Breast epithelium (tissue), 4 donors: ENCODE measurements around the gene ZFR2. TPM values are rescaled to one million over a fixed set of nuclear protein-coding genes. Genes with fewer than 3 reads are reported as not detected.
"Not testable (repeated sequence)": the region's sequence is repeated elsewhere in the genome, so short reads cannot be mapped to it uniquely, and the experiment has no call there.

Source experiments
- DNase-seq, 2 donors: peaks; one replicate each; pipeline ENCODE4 v3.0.0-alpha.2; 2019; ENCODE audit warnings: low spot score in 2 of 2
- H3K27ac ChIP-seq, 2 donors: fragments of 200-600 bp; sonication (generic) in 1 of 2; one replicate each; pipeline ENCODE4 v1.5.1; 2016 to 2019; ENCODE audit warnings: mild to moderate bottlenecking in 1 of 2
- H3K27me3 ChIP-seq, 2 donors: fragments of 200-600 bp; sonication (generic) in 1 of 2; one replicate each; pipeline versions ENCODE4 v1.5.1 to v1.6.0; 2017 to 2019; ENCODE audit warnings: control low read depth in 1 of 2, mild to moderate bottlenecking in 1 of 2
- H3K36me3 ChIP-seq: fragments of 200-600 bp; one replicate; pipeline ENCODE4 v1.5.1; 2019
- H3K4me1 ChIP-seq, 2 donors: fragments of 200-600 bp; sonication (generic); one replicate each; pipeline ENCODE4 v1.5.1; 2016 to 2019; ENCODE audit warnings: control low read depth in 1 of 2
- H3K4me3 ChIP-seq, 3 donors: fragments of 200-600 bp; sonication (generic); 1 replicate in 2 of 3; 2 replicates in 1 of 3; pipeline ENCODE4 v1.5.1; 2016 to 2019; ENCODE audit warnings: mild to moderate bottlenecking in 3 of 3, moderate library complexity in 2 of 3
- H3K9me3 ChIP-seq, 2 donors: fragments of 200-600 bp; sonication (generic) in 1 of 2; one replicate each; pipeline ENCODE4 v1.5.1; 2016 to 2019; ENCODE audit warnings: control low read depth in 1 of 2
- POLR2A ChIP-seq: fragments of 450-650 bp; IDR thresholded peaks from one replicate; pipeline ENCODE4 v1.6.1; 2016; ENCODE audit warnings: antibody characterized with exemption, mild to moderate bottlenecking, moderate library complexity
- POLR2AphosphoS5 ChIP-seq, 3 donors: sonication (generic); formaldehyde crosslinking; IDR thresholded peaks; one replicate each; pipeline ENCODE4 v1.6.1; 2017; ENCODE audit warnings: antibody characterized with exemption in 3 of 3
- intact Hi-C: fragments of 100-400 bp; cut with DNase I; formaldehyde crosslinking; loops from one replicate; pipeline ENCODE4 v1.15.1; 2023; ENCODE audit warnings: low total_unique reads
- total RNA-seq, 3 donors: library from RNA; depleted of rRNA; stranded (reverse); fragments of >200 nt; gene quantifications; one replicate each; pipeline ENCODE4 v1.1.0, GENCODE V29; 2016
- TF ChIP-seq, protein P1 (sequence below), 3 donors: fragments of 450-650 bp; IDR thresholded peaks; one replicate each; pipeline ENCODE4 v1.5.1; 2016 to 2017; ENCODE audit warnings: antibody characterized with exemption in 3 of 3, mild to moderate bottlenecking in 3 of 3, moderate library complexity in 3 of 3

ZFR2 gene
- total RNA-seq, 3 donors from 2014 or later = 0.98 TPM; not detected in 2

DNA sequence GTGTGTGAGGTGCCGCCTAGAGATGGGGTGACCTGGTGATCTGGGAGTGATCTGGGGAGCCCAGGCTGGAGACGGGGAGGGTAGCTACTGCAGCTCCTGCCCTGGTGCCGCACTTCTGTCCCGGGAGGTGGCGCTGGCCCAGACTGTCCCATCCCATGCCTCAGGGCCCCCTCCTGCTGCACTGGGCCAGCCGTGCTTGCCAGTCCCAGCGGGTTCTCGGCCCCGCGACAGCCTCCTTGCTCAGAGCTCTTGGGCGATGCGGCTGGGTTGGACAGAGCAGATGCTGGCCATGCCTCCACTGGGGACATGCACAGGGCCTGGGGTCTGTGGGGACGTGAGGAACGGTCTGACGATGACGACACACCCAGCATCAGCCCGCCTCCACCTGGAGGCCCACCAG lies 99.3 kb downstream of the ZFR2 start:
- intact Hi-C loops = no loop called here
- DNase-seq = no peak
- Histone ChIP-seq H3K4me3 (no peak overlapping the region), H3K4me1 (no peaks in the 10 kb centered on the region), H3K36me3 (peaks cover 6% of the 10 kb centered on the region), H3K9me3 (no peaks in the 10 kb centered on the region), H3K27ac (no peak overlapping the region), H3K27me3 (no peaks in the 10 kb centered on the region)
- TF ChIP-seq, protein P1, sequence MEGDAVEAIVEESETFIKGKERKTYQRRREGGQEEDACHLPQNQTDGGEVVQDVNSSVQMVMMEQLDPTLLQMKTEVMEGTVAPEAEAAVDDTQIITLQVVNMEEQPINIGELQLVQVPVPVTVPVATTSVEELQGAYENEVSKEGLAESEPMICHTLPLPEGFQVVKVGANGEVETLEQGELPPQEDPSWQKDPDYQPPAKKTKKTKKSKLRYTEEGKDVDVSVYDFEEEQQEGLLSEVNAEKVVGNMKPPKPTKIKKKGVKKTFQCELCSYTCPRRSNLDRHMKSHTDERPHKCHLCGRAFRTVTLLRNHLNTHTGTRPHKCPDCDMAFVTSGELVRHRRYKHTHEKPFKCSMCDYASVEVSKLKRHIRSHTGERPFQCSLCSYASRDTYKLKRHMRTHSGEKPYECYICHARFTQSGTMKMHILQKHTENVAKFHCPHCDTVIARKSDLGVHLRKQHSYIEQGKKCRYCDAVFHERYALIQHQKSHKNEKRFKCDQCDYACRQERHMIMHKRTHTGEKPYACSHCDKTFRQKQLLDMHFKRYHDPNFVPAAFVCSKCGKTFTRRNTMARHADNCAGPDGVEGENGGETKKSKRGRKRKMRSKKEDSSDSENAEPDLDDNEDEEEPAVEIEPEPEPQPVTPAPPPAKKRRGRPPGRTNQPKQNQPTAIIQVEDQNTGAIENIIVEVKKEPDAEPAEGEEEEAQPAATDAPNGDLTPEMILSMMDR (IDR thresholded peaks at IDR 0.05) = no peak
- TF ChIP-seq POLR2AphosphoS5 (IDR thresholded peaks at IDR 0.05) (no peak), POLR2A (no peak)

DNA sequence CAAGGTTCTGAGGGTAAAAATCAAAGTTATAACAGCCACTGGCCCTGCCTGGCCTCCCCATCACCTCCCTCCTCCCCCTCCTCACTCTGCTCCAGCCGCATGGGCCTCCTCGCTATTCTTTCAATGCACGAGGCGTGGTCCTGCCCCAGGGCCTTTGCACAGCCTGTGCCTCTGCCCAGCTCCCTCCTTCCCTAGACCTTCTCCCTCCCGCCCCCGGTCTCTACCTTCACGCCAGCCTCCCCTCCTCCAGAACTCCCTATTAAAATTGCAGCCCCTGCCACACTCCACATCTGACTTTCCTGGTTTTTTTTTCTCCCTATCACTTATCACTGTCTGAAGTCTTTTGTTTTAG lies 100.1 kb downstream of the ZFR2 start:
- TF ChIP-seq POLR2AphosphoS5 (IDR thresholded peaks at IDR 0.05) (no peak), POLR2A (no peak)
- TF ChIP-seq, protein P1 (IDR thresholded peaks at IDR 0.05) = no peak
- intact Hi-C loops = no loop called here
- H3K4me3 ChIP-seq = no peak overlapping the region
- no peak overlapping the region for H3K27ac ChIP-seq
- DNase-seq = no peak
- H3K4me1 ChIP-seq = no peaks in the 10 kb centered on the region
- no peaks in the 10 kb centered on the region for H3K9me3 ChIP-seq
- H3K27me3 ChIP-seq = no peaks in the 10 kb centered on the region
- H3K36me3 ChIP-seq = peaks cover 6% of the 10 kb centered on the region

DNA sequence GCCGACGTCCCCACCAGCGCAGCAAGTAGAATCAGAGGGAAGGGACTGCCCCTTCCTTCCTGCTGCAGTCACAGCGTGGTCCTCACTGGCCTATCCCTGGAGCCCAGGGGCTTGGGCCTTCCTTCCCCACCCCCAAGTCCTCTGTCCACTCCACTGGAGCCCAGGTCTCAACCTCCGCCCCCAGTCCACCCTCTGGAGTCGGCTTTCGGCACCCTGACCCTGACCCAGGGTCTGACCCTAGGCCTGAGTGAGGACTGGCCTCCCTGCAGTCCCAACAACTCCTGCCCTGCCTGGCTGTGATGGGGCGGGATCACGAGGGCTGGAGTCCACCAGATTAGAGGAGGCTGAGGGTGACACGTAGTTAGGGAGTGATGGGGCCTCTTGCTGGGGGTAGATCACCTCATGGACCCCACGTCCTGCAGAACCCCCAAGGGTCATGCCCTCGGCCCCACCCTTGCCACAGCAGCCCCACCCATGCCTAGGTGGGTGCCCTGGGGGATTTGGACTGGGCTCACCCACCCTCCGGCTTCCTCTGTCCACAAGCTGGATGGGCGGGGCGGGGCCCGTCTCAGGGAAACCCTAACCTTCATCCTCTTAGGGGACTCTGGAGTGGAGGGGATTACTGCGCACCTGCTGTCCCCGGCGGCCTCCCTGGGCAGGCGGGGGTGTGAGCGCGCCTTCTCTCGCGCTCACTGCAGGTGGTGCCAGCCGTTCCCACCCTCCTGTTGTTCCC lies 100.7 kb downstream of the ZFR2 start:
- Histone ChIP-seq H3K9me3 (no peaks in the 10 kb centered on the region), H3K4me3 (no peak overlapping the region), H3K27me3 (no peaks in the 10 kb centered on the region), H3K4me1 (no peaks in the 10 kb centered on the region), H3K36me3 (peaks cover 6% of the 10 kb centered on the region), H3K27ac (no peak overlapping the region)
- no peak for DNase-seq
- TF ChIP-seq POLR2AphosphoS5 (IDR thresholded peaks at IDR 0.05) (no peak), POLR2A (no peak)
- TF ChIP-seq, protein P1 (IDR thresholded peaks at IDR 0.05) = no peak
- intact Hi-C loops = no loop called here

DNA sequence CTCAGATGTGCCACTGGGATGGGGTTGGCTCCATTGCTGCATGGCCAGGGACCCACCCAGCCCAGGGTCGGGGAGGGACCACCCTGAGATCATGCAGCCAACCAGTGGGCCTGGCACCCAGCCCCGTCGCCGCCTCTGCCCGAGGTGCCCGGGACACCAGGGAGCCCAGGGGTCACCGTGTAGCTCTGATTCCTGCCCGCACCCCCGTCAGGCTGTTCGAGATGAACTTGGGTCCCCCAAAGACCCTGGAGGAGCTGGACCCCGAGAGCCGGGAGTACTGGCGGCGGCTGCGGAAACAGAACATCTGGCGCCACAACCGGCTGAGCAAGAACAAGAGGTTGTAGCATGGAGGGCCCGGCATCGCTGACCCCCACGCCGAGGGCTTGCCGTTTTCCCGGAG lies 101.8 kb downstream of the ZFR2 start:
- Histone ChIP-seq H3K36me3 (peaks cover 6% of the 10 kb centered on the region), H3K9me3 (no peaks in the 10 kb centered on the region), H3K4me1 (no peaks in the 10 kb centered on the region), H3K27ac (no peak overlapping the region), H3K4me3 (no peak overlapping the region), H3K27me3 (no peaks in the 10 kb centered on the region)
- DNase-seq = no peak
- TF ChIP-seq POLR2A (no peak), POLR2AphosphoS5 (IDR thresholded peaks at IDR 0.05) (no peak)
- TF ChIP-seq, protein P1 (IDR thresholded peaks at IDR 0.05) = no peak
- intact Hi-C loops = no loop called here

DNA sequence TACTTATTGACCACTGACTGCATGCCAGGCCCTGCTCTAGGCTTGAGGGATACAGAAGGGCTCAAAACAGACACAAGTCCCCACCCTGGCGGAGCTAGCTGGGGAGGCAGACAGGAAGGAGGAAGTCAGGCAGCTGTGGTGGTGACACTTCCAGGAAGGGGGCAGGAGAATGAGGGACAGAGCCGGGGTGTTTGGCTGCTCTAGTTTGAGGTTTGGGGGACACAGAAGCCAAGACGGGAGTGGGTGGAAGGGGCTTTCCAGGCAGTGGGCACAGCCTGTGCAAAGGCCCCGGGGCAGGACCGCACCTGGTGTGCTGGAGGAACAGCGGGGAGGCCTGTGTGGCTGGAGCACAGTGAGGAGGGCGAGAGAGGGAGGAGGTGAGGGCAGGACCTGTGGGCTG lies 102.3 kb downstream of the ZFR2 start:
- no peak for TF ChIP-seq POLR2A
- no peak for TF ChIP-seq POLR2AphosphoS5 (IDR thresholded peaks at IDR 0.05)
- TF ChIP-seq, protein P1 (IDR thresholded peaks at IDR 0.05) = no peak
- Histone ChIP-seq H3K4me1 (no peaks in the 10 kb centered on the region), H3K27ac (no peak overlapping the region), H3K4me3 (no peak overlapping the region), H3K36me3 (peaks cover 6% of the 10 kb centered on the region), H3K9me3 (no peaks in the 10 kb centered on the region), H3K27me3 (no peaks in the 10 kb centered on the region)
- intact Hi-C loops = no loop called here
- DNase-seq = no peak

DNA sequence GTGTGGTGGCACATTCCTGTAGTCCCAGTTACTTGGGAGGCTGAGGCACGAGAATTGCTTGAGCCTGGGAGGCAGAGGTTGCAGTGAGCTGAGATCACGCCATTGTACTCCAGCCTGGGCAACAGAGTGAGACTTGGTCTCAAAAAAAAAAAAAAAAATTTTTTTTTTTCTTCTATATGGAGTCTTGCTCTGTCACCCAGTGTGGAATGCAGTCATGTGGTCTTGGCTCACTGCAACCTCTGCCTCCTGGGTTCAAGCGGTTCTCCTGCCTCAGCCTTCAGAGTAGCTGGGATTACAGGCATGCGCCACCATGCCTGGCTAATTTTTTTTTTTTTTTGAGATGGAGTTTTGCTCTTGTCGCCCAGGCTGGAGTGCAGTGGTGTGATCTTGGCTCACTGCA lies 103.1 kb downstream of the ZFR2 start:
- H3K27ac ChIP-seq, H3K36me3 ChIP-seq, intact Hi-C loops, DNase-seq, H3K9me3 ChIP-seq, H3K4me3 ChIP-seq, H3K27me3 ChIP-seq, H3K4me1 ChIP-seq: not testable (repeated sequence)
